HUES48 (cell line): ENCODE measurements around the gene MORN5.

Experiments
- H3K27ac ChIP-seq: one replicate; pipeline ENCODE4 v1.7.0; 2013; ENCODE audit warnings: low read depth, low read length, inconsistent platforms
- H3K27me3 ChIP-seq: 2 replicates; pipeline ENCODE4 v1.6.1; 2013; ENCODE audit warnings: mild to moderate bottlenecking, low read length; ENCODE audit not compliant: control insufficient read depth, insufficient read depth
- H3K36me3 ChIP-seq: 2 replicates; pipeline ENCODE4 v1.6.1; 2013; ENCODE audit warnings: low read length; ENCODE audit not compliant: control insufficient read depth, insufficient read depth
- H3K4me1 ChIP-seq: 2 replicates; pipeline ENCODE4 v1.6.1; 2013; ENCODE audit warnings: mild to moderate bottlenecking, low read length; ENCODE audit not compliant: control insufficient read depth, insufficient read depth
- H3K4me3 ChIP-seq: 2 replicates; pipeline ENCODE4 v1.5.1; 2013; ENCODE audit warnings: mild to moderate bottlenecking, low read depth, low read length
- H3K9ac ChIP-seq: 2 replicates; pipeline ENCODE4 v1.6.1; 2013; ENCODE audit warnings: mild to moderate bottlenecking, low read depth, low read length, moderate library complexity
- H3K9me3 ChIP-seq: 2 replicates; pipeline ENCODE4 v1.6.1; 2013; ENCODE audit warnings: low read length; ENCODE audit not compliant: control insufficient read depth, insufficient read depth

MORN5 gene

GRCh38 chr9:122207096-122207495, 47.4 kb downstream of the MORN5 start:
- no peaks in the 10 kb centered on the region for H3K36me3 ChIP-seq
- H3K27ac ChIP-seq, result no peak overlapping the region
- H3K9me3 ChIP-seq, result no peaks in the 10 kb centered on the region
- H3K9ac ChIP-seq, result no peak overlapping the region
- peaks cover 10% of the 10 kb centered on the region for H3K4me1 ChIP-seq
- peaks cover 8% of the 10 kb centered on the region for H3K27me3 ChIP-seq
- H3K4me3 ChIP-seq, result no peak overlapping the region

GRCh38 chr9:122209451-122209850, 49.7 kb downstream of the MORN5 start:
- H3K36me3 ChIP-seq, result no peaks in the 10 kb centered on the region
- no peaks in the 10 kb centered on the region for H3K9me3 ChIP-seq
- H3K4me1 ChIP-seq, result peaks cover 3% of the 10 kb centered on the region

GRCh38 chr9:122212473-122213004, 52.8 kb downstream of the MORN5 start:
- Histone ChIP-seq H3K27me3 (peaks cover 62% of the 10 kb centered on the region), H3K27ac (no peak overlapping the region), H3K4me1 (no peaks in the 10 kb centered on the region), H3K9ac (no peak overlapping the region), H3K9me3 (no peaks in the 10 kb centered on the region), H3K4me3 (no peak overlapping the region), H3K36me3 (no peaks in the 10 kb centered on the region)

More at GRCh38 chr9:122209451-122209850, 49.7 kb downstream of the MORN5 start:
- Histone ChIP-seq H3K27me3 (peaks cover 31% of the 10 kb centered on the region), H3K9ac (no peak overlapping the region), H3K27ac (no peak overlapping the region), H3K4me3 (no peak overlapping the region)

GRCh38 chr9:122213102-122213588, 53.4 kb downstream of the MORN5 start:
- H3K9ac ChIP-seq, result peak overlapping the region; percentile 44; the same call in 1 of the 2 replicates
- peak overlapping the region; percentile 62 for H3K4me3 ChIP-seq
- peaks cover 68% of the 10 kb centered on the region for H3K27me3 ChIP-seq

GRCh38 chr9:122213589-122214413, 54.1 kb downstream of the MORN5 start:
- Histone ChIP-seq H3K36me3 (no peaks in the 10 kb centered on the region), H3K9ac (peak overlapping the region; percentile 44; the same call in 1 of the 2 replicates), H3K4me1 (no peaks in the 10 kb centered on the region), H3K27me3 (peaks cover 74% of the 10 kb centered on the region), H3K9me3 (no peaks in the 10 kb centered on the region), H3K4me3 (peak overlapping the region; percentile 62), H3K27ac (no peak overlapping the region)

More at GRCh38 chr9:122213102-122213588, 53.4 kb downstream of the MORN5 start:
- Histone ChIP-seq H3K4me1 (no peaks in the 10 kb centered on the region), H3K9me3 (no peaks in the 10 kb centered on the region), H3K27ac (no peak overlapping the region), H3K36me3 (no peaks in the 10 kb centered on the region)

- peaks cover 5% of the 10 kb centered on the region; the same call in 1 of the 2 replicates for H3K4me1 ChIP-seq
- peak overlapping the region; percentile 60 for H3K4me3 ChIP-seq
- no peak overlapping the region for H3K27ac ChIP-seq
- H3K9ac ChIP-seq, result no peak overlapping the region
- H3K36me3 ChIP-seq, result no peaks in the 10 kb centered on the region
- peaks cover 81% of the 10 kb centered on the region for H3K27me3 ChIP-seq
- H3K9me3 ChIP-seq, result no peaks in the 10 kb centered on the region
Observed at GRCh38 chr9:122214507-122214906, 54.8 kb downstream of the MORN5 start.

GRCh38 chr9:122215663-122216062, 56.0 kb downstream of the MORN5 start:
- Histone ChIP-seq H3K36me3 (no peaks in the 10 kb centered on the region), H3K27me3 (peaks cover 93% of the 10 kb centered on the region), H3K27ac (no peak overlapping the region), H3K9ac (no peak overlapping the region), H3K9me3 (no peaks in the 10 kb centered on the region), H3K4me1 (peaks cover 17% of the 10 kb centered on the region), H3K4me3 (no peak overlapping the region)

GRCh38 chr9:122216138-122216797, 56.6 kb downstream of the MORN5 start:
- Histone ChIP-seq H3K36me3 (no peaks in the 10 kb centered on the region), H3K9ac (no peak overlapping the region), H3K27me3 (peaks cover 99% of the 10 kb centered on the region), H3K4me3 (no peak overlapping the region; the same call in 1 of the 2 replicates), H3K27ac (no peak overlapping the region), H3K4me1 (peaks cover 20% of the 10 kb centered on the region), H3K9me3 (no peaks in the 10 kb centered on the region)

- H3K9ac ChIP-seq, result no peak overlapping the region
- peaks cover 99% of the 10 kb centered on the region for H3K27me3 ChIP-seq
- H3K9me3 ChIP-seq, result no peaks in the 10 kb centered on the region
- no peak overlapping the region for H3K27ac ChIP-seq
- peaks cover 27% of the 10 kb centered on the region for H3K4me1 ChIP-seq
- no peaks in the 10 kb centered on the region for H3K36me3 ChIP-seq
- H3K4me3 ChIP-seq, result no peak overlapping the region; the same call in 1 of the 2 replicates
Observed at GRCh38 chr9:122216798-122217418, 57.2 kb downstream of the MORN5 start.

GRCh38 chr9:122217640-122218039, 57.9 kb downstream of the MORN5 start:
- Histone ChIP-seq H3K9ac (no peak overlapping the region), H3K9me3 (no peaks in the 10 kb centered on the region), H3K27ac (no peak overlapping the region), H3K4me3 (no peak overlapping the region), H3K27me3 (peaks cover 99% of the 10 kb centered on the region), H3K36me3 (no peaks in the 10 kb centered on the region), H3K4me1 (peaks cover 27% of the 10 kb centered on the region)
